NCI-H1092 treated with DMSO at 0.1 percent for 48 hours (cell line): ENCODE measurements around the gene ADGRE1.

Source experiments
- DNase-seq: peaks from one replicate; lab custom pipeline; 2025; lab: John Stamatoyannopoulos, UW

Gene ADGRE1

DNA sequence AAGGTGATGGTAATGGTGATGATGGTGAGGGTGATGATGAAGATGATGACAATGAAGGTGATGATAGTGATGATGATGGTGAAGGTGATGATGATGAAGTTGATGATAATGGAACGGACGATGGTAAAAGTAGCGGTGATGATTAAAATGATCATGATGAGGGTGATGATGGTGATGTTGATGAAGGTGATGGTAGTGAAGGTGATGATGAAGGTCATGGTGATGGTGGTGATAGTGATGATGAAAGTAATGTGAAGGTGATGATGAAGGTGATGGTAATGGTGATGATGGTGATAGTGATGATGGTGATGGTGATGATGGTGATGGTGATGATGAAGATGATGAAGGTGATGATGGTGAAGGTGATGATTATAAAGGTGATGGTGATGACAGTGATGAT lies 67.7 kb downstream of the ADGRE1 start:
- no peak for DNase-seq

DNA sequence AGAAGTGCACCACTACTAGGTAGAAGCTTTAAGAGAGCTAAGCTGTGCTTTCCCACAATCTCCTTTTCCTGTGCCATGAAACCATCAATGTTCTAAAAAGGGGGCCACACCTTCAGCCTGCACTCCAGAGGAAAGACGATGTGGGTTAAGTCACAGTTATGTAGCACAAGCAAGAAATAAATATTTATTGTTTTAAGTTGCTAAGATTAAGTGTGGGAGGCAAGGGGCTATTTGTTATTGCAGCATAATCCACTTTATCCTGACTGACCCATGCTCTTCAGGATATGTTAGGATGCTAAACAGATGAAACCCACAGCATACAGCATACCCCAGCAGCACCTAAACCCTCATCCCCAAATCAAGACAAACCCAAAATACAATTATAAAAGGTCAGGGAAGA lies 69.2 kb downstream of the ADGRE1 start:
- no peak for DNase-seq

DNA sequence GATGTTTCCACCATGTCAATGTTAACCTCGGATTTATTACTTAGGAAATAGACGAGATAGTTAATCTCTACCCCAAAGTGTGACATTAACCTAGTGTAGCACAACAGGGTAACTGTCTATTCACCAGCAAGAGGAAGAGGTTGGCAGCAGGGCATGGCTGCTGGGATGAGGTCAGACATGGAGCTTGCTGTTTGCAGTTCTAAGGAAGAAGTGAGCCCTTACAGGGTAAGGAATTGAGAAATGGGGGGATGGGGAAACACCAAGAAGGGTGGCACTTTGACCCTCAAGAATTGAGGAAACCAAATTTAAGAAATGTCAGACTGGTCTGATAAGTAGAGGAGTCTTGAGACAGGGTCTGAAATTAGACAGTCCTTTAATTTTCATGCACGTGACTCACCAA lies 71.4 kb downstream of the ADGRE1 start:
- DNase-seq, result no peak

DNA sequence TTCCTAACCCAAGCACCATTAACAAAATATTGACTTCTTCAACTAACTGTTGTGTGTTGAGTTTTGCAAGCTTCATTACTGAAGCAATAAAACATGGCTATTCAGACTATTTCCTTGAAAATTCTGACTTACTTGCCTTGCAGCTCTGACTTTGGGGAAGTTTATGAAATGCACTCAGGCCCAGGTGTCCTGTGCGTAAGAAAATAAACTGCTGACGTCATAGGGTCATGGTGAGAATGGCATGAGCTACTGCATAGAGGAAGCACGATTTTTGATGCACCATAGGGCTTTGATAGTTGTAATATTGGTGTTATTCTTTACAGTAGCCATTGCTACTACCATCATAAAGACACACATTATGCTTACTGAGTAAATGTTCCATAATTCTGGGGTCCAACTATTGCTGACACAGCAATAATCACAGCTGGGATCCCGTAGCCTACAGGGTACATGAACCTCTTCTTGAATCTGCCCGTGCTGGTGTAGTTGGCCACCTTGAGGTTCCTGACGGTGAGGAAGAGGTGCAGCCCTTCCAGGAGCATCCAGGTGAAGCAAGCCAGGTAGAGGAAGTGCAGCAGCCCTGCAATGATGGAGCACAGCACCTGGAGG lies 76.0 kb downstream of the ADGRE1 start:
- DNase-seq, result no peak

DNA sequence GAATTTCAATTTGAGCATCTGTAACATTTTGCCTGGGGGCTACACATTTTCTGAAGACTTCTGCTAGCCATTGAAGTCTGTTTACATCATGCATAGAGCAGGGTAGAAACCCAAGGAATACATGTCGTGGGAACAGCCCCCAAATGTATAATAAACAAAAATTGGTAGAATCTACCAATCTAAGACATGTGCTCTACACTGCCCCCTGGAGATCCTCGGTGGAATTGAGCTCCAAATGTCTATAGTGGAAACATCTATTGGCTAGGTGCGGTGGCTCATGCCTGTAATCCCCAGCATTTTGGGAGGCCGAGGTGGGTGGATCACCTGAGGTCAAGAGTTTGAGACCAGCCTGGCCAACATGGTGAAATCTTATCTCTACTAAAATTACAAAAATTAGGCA lies 76.6 kb downstream of the ADGRE1 start:
- no peak for DNase-seq

DNA sequence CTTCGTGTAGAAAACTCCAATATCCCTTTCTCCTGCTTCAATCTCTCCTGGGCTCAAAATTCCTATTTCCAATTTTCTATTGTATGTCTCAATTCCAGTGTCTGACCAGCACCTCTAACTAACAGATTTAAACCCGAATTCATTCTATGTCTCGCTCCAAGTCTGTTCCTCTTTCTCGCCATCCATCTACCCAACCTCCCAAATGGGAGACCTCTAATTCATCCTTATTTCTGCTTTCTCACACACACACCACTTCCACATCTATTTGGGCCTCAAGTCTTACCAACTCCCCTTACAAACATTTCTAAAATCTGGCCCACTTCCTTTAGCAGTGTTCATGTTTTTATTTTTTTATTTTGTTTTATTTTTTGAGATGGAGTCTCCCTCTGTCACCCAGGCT lies 80.6 kb downstream of the ADGRE1 start:
- no peak for DNase-seq

DNA sequence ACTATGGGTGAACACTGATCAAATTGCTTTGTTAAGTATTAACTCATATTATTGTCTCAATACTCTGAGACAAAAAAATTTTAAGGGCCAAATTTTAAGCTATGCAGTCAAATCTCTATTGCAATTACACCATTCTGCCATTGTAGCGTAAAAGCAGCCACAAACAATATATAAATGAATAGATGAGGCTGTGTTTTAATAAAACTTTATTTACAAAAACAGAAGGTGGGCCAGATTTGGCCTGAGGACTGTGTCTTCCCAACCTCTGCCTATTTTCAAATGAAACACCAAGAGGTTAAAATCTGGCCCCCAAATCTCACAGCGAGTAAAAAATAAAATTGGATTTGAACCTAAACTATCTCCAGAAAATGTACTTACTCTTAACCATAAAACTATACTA lies 82.1 kb downstream of the ADGRE1 start:
- DNase-seq, result no peak

DNA sequence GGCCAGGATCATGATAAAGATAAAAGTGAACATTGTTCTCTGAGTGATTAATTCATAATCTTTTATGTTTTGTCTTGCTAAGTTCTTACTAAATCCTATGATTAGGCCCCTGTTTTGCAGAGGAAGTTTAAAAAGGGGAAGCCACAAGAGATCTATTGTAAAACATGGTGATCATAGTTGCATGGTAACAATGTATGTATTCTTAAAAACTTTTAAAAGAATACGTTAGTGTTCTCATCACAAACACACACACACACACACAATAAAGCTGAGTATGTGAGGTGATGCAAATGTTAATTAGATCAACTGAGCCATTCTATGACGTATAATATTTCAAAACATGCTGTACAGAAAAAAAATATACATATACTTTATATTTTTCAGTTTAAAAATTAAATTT lies 82.6 kb downstream of the ADGRE1 start:
- no peak for DNase-seq

DNA sequence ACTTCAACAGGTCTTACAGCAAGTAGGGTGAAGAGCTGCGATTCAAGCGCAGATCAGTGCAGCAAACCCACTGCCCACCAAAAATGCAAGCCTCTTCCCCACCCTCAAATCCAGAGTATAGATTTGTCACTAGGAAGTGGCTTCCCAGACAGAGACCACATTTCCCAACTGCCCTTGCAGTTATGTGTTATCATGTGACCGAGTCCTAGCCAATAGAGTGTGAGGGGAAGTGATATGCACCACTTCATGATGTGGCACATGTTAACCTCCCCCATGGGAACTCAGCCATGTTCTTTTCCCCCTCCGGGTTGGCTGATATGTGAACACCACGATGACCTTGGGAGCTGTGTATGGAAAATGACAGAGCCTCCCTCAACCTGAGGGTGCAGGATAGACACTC lies 83.1 kb downstream of the ADGRE1 start:
- no peak for DNase-seq

DNA sequence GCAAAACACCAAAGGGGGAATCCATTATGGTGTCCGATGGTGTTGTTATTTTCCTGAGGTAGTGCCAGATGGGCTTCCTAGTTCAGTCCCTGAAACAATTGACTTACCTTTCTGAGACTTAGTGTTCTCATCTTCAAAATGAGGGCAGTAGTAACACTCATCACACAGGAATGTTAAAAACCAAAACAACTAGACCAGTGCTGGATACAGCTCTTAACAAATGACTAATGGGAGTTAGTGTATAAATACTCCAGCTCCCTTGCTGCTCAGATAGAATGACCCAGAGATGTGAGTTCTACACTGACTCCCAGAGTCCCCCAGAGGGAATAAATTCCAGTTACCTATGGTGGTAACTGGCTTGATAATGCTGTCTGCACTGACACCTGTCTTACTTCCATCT lies 84.0 kb downstream of the ADGRE1 start:
- DNase-seq, result no peak

DNA sequence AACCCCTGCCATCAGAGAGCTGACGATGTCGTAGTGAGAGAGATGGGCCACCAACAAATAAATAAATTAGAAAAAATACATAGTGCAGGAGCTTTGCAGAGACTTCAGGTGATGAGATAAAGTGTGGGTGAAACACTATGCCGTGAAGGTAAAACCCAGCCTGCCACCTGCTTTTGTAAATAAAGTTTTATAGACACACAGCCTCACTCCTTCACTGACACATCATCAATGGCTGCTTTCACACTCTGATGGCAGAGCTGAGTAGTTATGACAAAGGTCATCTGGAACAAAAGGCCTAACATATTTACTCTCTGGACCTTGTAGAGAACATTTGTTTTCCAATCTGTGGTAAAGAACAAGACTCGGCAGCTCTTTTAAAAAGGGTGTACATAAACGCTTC lies 88.8 kb downstream of the ADGRE1 start:
- DNase-seq, result no peak

DNA sequence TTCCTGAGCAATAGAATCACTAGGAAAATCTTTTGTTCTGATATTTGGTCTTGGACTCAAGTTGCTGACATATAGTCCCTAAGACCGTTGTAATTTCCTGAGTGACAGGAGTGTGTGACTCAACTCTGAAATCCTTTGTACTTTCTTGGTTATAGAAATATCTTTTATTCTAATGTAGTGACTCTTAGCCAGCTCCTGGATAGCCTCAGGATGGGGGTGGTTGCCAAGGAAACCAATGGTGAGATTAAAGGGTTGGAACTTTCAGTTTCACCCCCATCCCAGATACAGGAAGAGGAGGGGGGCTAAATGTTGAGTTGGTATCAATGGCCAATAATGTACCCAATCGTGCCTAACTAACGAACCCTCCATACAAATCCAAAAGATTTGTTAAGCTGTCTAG lies 92.0 kb downstream of the ADGRE1 start:
- DNase-seq, result no peak

DNA sequence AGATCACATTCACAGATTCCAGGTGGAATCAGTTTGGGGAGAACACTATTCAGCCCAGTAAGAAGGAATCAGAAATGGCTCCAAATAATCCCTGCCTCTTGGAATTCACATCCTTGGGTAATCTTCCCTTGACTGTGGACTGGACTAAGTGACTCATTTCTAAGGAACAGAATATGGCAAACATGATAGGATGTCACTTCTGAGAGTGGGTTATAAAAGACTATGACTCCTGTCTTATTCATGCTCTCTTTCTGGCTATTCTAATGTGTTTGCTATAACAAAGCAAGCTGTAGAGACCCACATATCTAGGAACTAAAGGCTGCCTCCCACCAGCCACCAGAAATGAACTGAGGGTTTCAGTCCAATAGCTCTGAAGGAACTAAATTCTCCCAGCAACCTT lies 96.1 kb downstream of the ADGRE1 start:
- no peak for DNase-seq

DNA sequence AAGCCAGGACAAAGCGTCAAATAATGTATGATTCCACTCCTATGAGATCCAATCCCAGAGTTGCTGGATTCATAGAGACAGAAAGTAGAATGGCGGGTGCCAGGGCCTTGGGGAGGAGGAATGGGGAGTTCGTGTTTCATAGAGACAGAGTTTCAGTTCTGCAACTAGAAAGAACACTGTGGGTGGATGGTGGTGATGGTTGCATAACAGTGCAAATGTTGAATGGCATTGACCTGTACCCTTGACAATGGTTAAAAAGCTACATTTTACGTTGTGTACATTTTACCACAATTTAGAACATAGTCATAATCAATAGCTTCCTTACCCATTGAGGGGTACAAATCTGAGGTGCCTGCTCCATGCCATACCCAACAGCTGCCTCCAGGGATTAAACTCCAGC lies 100.5 kb downstream of the ADGRE1 start:
- DNase-seq, result no peak

DNA sequence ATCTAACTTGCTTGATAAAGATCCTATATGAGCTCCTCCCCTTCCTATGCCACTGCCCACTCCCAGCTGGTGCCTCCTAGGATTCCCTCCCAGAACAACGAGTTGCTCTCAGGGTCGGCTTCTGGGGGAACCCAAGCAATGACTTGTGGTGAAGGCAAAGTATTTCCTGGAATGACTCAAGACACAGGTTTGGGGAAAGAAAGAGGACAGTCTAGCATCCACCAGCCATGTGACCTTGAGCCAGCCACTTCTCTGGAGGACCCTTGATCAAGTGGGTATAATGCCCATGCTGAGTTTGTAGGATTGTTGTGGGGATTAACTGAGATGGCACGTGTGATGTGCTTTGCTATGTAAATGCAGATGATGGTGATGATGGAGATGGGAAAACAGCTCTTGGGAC lies 100.9 kb downstream of the ADGRE1 start:
- no peak for DNase-seq
